ENCODE results near the gene KIFAP3.
"Not testable (repeated sequence)": the region's sequence is repeated elsewhere in the genome, so short reads cannot be mapped to it uniquely, and the experiment has no call there.

The KIFAP3 gene

GRCh38 chr1:170061676-170062075, 12.8 kb downstream of the KIFAP3 start:
- DNase-seq: not testable (repeated sequence)

- not testable (repeated sequence) for DNase-seq
These were observed 14.4 kb downstream of the KIFAP3 start for GRCh38 chr1:170060015-170060520.

- DNase-seq: no peak
These were observed 25.2 kb downstream of the KIFAP3 start for GRCh38 chr1:170049176-170049800.

GRCh38 chr1:170048515-170048914, 26.0 kb downstream of the KIFAP3 start:
- DNase-seq: no peak

GRCh38 chr1:170044187-170044586, 30.3 kb downstream of the KIFAP3 start:
- no peak for DNase-seq

GRCh38 chr1:170041423-170042192, 32.9 kb downstream of the KIFAP3 start:
- DNase-seq: no peak

GRCh38 chr1:170032531-170033280, 41.8 kb downstream of the KIFAP3 start:
- no peak for DNase-seq

- no peak for DNase-seq
These were observed 44.3 kb downstream of the KIFAP3 start for GRCh38 chr1:170030212-170030611.

GRCh38 chr1:170027760-170028159, 46.7 kb downstream of the KIFAP3 start:
- no peak for DNase-seq

GRCh38 chr1:170020859-170021258, 53.6 kb downstream of the KIFAP3 start:
- no peak for DNase-seq

- DNase-seq: no peak
These were observed 57.0 kb downstream of the KIFAP3 start for GRCh38 chr1:170017478-170017877.

- no peak for DNase-seq
These were observed 61.6 kb downstream of the KIFAP3 start for GRCh38 chr1:170012920-170013319.

GRCh38 chr1:170010443-170010842, 64.1 kb downstream of the KIFAP3 start:
- DNase-seq: peak; percentile 20

- DNase-seq: no peak
These were observed 64.9 kb downstream of the KIFAP3 start for GRCh38 chr1:170009551-170009950.

- not testable (repeated sequence) for DNase-seq
These were observed 65.8 kb downstream of the KIFAP3 start for GRCh38 chr1:170008745-170009144.

GRCh38 chr1:170003270-170003835, 71.1 kb downstream of the KIFAP3 start:
- not testable (repeated sequence) for DNase-seq

- DNase-seq: no peak
These were observed 73.2 kb downstream of the KIFAP3 start for GRCh38 chr1:170001266-170001665.

GRCh38 chr1:169999761-170000160, 74.7 kb downstream of the KIFAP3 start:
- no peak for DNase-seq

- no peak for DNase-seq
These were observed 75.2 kb downstream of the KIFAP3 start for GRCh38 chr1:169999331-169999741.

- no peak for DNase-seq
These were observed 78.5 kb downstream of the KIFAP3 start for GRCh38 chr1:169995993-169996392.

GRCh38 chr1:169989246-169989645, 85.2 kb downstream of the KIFAP3 start:
- DNase-seq: no peak

- DNase-seq: no peak
These were observed 88.7 kb downstream of the KIFAP3 start for GRCh38 chr1:169985757-169986156.

- no peak for DNase-seq
These were observed 100.4 kb downstream of the KIFAP3 start for GRCh38 chr1:169974067-169974466.
